Stimulated activated CD4-positive, alpha-beta T cell treated with anti-CD3 and anti-CD28 coated beads, TNF-alpha, amount 100 ng/mL, for 1 hour (primary cell): ENCODE data around the gene PPP1R8.
A peak's percentile ranks its signal among the peaks of the same experiment; 100 is the strongest.
"Not testable (repeated sequence)": the region's sequence is repeated elsewhere in the genome, so short reads cannot be mapped to it uniquely, and the experiment has no call there.

Source experiments
- DNase-seq, 3 donors: peaks; one replicate each; pipeline ENCODE4 v3.0.0-alpha.2; 2020; ENCODE audit warnings: low read depth in 3 of 3, low spot score in 1 of 3

The PPP1R8 gene

DNA sequence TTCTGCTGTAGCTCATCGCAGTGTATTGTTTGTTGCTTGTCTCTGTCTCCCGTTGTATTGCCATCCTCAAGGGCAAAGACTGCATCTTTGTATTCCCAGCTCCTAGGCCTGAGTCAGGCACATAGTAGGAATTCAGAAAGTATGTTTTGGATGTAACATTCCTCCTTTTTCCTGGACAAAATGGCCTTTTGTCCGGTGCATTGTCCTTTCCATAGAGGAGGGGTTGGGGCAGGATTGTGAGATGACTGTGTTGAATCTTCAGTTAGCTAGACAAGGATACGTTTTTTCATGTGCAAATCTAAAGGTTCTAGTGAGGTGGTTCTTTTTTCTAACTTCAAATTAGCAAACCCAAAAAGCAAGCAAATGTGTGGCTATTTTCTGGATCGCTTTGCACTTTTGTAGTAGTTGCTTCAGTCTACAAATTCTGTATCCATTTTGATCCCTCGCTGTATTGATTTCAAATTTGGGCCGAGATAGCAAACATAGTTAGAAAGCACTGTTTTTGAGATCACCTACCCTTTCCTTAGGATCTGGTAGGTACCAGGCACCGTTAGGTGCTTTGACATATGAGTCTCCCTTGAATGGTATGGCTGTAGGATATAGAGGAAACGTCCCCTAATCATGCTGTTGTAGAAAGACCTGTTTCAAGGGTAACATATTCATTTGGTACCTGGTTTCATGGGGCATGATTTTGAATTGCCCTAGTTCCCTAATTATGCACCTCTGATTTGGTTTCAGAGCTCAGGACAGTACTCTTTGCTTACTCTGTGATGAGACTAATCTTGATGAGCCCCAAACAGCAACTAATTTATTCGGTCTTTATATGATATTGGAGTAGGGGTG lies 1.2 kb downstream of the PPP1R8 start:
- no peak for DNase-seq

DNA sequence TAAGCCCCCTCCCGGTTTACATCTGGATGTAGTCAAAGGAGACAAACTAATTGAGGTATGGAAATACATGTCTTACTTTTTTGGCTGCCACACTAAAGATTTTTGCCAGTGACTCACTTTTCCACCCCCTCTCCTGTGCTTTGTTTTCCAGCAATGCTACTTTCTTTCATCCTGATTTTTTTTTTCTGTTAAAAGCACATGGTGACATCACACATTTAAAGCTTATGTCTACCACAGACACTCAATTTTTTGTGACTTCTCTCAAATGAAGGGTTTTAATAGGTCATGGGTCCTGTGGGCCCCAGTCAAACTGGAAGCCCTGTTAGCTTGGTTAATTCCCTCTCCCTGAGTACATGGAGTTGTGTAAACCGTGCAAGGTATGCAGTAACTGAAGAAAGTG lies 2.2 kb downstream of the PPP1R8 start:
- no peak for DNase-seq

DNA sequence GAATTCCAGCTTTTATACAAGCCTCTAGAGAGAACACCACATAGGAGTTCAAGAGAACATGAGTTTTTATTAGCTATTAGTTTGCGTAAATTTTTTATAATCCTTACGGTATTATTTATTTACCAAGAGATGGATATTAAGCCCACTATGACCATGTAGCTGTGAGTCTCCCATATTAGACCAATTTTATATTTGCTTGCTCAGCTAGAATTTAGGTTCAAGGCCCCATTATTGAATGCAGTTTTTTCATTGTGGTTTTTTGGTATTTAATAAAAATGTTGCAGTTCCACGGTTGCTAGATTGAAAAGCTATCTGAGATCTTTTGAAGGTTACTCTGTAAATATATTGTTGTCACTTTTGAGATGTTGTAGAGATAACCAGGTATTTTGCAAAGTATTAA lies 2.9 kb downstream of the PPP1R8 start:
- DNase-seq = no peak

DNA sequence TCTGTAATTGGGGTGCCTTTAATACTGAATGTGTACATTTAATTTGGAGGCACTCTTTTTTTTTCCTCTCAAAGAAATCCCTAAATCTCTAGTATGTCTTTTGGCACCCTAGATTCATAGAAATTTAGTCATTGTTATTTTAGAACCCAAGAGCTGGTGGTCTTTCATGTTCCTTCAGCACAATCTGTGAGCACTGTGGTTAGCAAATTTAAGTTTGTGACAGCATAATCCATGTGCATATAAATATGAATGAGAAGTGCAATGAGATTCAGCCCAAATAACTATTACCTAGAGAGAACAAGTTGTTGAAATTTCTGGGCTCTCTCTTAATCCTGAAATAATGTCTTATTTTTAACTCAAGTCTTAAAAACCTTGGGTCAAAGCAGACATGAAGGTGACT lies 4.5 kb downstream of the PPP1R8 start:
- no peak for DNase-seq

DNA sequence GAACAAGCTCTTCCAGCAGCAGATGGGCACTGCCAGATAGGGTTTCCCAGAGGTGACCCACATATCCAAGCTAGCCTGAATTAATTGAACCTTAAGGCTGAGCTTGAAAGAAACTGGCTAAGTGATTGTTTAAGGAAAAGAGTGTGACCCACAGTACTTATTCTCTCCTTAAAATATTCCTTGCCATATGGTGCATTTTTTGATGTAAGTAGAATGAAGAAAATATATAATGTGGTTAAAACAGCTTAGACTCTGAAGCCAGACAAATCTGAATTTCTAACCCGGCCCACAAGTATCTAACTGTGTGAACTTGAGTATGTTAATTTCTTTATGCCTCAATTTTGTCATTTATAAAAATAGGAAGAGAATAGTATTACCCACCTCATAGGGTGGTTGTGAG lies 4.9 kb downstream of the PPP1R8 start:
- no peak for DNase-seq

DNA sequence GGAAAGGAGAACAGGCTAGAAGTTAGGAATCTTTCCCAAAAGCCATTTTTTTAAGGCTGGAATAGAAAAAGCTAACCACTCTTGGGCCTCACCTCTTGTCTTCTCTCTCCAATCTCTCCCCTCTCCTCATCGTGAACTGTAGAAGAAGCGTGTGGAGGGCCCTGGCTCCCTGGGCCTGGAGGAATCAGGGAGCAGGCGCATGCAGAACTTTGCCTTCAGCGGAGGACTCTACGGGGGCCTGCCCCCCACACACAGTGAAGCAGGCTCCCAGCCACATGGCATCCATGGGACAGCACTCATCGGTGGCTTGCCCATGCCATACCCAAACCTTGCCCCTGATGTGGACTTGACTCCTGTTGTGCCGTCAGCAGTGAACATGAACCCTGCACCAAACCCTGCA lies 19.4 kb downstream of the PPP1R8 start:
- DNase-seq = no peak

DNA sequence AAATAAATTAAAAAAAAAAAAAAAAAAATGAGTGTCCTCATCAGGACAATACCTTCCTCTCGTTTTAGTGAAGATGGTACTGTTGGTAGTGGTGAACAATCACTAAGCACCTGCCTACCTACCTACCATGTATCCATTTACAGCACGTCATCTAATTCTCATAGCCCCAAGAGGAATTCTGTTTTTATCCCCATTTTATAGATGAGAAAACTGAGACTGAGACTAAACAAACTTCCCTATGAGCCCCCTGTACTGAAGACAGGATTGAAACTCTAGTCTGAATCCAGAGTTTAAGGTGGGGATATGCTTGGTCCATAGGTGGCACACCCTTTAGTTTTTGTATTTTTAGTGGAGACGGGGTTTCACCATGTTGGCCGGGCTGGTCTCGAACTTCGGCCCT lies 24.5 kb downstream of the PPP1R8 start:
- DNase-seq = no peak

DNA sequence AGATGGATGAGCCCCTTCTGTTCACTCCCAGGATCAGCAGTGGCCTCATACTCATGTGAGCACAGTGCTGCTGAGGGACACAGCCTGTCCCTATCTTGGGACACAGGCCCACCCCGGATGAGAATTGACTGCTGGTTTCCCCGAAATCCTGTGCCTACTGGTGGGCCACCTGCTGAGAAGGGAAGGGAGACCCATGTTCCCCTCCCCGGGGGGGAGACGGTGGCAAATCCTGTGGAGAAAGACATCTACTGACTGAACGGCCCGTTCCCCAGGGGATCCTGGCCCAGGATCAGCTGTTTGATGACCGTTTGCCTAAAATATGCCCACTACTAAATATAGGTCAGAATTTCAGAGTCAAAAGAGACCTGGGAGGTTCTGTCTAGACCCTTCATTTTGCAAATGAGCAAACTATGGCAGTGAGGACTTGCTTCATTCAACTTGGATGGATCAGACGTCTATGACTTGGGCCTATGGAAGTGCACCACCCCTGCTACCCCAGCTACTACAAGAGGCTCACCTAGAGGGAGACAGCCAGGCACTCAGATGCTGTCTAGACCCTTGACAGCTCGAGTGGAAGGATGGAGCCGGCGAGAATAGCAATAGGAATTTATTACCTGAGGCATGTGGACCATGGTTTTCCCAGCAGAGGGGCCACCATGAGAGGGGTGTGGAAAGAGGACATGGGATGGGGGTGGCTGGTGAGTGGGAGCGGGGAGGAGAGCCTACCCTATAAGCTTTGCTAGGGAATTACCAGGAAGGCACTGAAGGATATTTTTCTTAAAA lies 26.2 kb downstream of the PPP1R8 start:
- no peak for DNase-seq

DNA sequence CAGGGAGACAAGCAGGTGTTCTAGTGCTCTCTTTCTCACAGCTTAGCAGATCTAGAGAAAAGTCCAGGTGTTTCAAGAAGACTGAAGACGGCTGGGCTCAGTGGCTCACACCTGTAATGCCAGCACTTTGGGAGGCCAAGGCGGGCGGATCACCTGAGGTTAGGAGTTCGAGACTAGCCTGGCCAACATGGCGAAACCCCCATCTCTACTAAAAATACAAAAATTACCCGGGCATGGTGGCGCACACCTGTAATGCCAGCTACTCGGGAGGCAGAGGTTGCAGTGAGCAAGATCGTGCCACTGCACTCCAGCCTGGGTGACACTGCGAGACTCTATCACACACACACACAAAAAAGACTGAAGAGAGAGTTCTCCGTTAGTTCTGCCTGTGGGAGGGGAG lies 27.0 kb downstream of the PPP1R8 start:
- DNase-seq = not testable (repeated sequence)

DNA sequence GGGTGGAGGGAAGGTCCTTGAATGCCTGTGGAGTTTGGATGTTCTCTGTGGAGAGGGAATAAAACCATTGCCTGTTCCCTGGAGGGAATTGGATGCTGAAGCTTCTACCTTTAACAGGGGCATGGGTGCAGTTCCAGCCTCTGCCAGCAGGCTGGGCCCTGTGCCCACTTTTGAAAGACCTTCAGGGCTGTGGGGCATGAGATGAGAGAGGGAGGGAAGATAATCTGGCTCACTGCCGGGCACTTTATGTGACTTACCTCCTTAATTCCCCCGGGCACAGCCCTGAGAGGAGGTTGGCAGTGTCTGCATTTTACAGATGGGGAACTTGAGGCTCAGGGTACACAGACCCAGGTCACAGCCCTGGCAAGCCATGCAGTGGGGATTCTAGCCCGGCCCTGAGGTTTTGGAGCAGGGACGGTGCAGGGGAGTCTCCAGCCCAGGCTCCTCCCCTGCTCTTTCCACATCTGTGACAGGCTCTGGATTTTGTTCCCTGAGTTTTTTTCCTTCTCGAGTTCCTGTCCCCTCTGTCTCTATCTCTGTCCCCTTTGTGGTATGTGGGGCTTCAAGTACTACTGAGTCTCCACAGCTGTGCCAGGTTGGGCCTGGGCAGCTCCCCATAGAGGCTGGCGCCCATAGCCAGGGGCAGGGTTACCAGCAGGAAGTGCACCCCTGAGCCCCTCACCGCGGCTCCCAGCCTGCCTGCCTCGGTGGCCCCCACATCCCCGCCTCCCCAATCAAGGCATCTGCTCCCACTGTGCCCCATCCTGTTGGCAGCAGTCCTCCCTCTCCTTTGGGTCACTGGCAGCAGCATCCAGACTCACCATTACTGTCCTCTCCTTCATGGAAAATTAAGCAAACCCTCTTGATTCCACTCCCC lies 27.7 kb downstream of the PPP1R8 start:
- peak; percentile 64 to 86 (median 69) for DNase-seq

DNA sequence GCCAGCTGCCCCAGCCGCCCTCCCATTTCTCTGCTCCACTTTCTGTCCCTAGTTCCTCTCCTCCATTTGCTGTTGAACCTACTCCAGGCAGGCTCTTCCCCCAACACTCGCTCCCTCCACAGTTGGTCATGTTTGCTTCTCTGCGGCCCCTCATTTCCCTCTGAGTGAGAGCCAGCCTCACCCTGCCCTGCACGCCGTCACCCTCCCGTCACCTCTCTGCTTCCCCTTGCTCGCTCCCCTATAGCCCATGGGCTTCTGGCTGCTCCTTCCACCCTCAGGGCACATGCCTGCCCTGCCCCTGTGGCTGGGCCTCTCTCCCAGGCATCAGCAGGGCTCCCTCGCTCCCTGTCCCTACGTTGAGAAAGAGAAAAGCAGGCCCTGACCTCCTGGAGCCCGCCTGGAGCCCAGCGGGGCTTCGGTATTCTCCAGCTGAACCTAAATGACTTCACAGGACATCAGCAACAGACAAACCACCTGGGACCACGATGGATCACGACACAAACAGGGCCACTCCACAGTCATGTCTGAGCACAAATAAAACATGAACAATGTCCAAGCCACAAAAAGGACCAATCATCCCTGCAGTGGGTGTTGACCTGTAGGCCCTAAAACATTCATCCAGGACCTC lies 28.5 kb downstream of the PPP1R8 start:
- DNase-seq = no peak

DNA sequence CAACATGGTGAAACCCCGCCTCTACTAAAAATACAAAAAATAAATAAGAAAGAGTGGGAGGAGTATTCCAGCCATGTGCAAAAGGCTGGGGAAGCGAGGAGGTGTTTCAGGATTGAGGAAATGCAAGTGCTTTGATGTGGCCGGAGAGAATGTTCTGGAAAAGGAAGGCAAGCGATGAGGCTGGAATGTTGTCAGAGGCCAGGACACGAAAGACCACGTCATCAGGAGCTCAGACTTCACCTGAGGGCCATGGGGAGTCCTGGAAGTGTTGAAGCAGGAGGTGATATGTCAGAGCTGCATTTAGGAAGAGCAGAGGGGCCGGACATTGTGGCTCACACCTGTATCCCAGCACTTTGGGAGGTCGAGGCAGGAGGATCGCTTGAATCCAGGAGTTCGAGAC lies 30.9 kb downstream of the PPP1R8 start:
- DNase-seq = no peak

DNA sequence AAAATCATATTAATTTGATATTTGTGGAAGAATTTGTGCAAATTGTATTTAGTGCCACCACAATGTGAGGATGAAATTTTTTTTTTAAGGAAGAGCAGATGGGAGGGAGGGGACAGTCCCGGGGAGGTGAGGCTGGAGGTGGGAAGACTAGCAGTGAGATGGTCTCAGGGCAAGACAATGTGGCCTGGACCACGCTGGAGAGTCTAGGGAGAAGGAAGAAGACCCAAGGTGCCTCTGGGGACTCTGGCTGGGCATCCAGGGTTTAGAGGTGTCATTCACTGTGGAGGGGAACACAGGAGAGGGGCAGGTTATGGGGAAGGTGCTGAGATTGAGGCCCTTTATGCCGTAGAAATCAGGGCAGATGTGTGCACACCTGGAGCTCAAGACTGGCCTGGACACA lies 31.4 kb downstream of the PPP1R8 start:
- no peak for DNase-seq

DNA sequence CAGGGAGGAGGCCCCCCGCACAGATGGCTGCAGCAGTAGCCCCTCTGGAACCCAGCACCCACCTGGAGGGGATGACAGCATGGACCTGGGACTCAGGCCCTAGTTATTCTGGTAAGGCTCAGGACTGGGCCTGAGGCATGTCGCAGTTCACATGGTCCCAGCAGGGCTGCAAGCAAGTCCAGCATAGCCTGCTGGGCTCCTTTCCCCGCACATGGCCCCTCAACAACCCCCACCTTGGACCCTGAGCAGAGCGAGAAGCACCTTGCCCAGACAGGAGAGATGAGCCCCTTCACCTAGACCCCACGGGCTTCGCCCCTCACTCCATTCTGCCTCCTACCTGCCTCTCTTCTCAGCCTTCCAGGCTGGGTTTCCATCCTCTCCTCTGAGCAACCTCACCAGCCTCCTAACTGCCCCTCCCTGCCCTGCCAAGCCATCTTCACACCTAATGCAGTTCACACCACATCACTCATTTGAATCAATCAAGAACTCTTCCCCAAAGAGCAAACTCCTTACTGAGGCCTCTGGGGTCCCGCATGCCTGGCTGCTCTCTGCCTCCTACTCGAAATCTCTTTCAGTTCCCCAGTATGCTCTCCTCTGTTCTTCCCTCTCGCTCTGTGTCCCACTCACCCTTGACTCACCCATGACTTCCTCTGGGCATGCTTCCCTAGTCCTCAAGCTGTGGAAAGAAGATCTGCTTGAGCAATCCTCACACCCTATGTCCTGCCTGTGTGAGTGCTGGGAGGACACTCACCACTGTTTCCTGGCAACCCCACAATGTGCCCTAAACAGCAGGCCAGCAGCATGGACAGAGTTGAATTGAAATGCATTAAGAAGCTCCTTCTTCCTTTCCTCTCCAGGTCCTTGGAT lies 32.3 kb downstream of the PPP1R8 start:
- no peak for DNase-seq

DNA sequence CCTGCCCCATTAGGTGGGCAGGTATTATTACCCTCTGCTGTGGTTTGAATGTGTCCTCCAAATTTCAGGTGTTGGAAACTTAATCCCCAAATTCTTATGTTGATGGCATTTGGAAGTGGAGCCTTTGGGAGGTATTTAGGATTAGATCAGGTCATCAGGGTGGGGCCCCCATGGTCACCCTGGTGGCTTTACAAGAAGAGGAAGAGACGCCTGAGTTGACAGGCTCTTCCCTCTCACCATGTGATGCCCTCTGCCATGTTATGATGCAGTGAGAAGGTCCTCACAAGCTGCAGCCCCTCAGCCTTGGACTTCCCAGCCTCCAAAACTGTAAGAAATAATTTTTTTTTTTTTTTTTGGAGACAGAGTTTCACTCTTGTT lies 32.9 kb downstream of the PPP1R8 start:
- DNase-seq = no peak

DNA sequence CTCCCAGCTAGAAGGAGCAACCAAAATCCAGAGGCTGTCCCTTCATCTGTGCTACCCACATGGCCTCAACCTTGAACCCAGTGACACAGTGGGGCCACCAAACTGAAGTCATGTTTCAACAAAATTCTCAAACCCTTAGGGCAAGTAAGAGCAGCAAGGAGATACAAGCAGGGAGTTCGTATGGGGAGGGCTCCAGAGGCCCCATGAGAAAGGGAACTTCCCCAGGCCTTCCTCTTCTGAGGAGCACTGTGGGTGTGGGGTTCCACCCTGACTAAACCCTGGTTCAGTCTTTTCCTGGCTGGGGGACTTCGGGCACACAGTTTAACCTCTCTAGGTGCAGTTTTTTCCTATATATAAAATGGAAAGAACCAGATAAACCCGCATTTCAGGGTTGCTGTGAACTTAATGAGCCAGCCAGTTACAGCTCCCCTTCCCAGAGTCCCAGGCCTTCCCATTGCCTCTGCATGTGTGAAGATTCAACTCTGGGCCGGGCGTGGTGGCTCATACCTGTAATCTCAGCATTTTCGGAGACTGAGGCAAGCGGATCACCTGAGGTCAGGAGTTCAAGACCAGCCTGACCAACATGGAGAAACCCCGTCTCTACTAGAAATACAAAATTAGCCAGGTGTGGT lies 33.8 kb downstream of the PPP1R8 start:
- DNase-seq = no peak

DNA sequence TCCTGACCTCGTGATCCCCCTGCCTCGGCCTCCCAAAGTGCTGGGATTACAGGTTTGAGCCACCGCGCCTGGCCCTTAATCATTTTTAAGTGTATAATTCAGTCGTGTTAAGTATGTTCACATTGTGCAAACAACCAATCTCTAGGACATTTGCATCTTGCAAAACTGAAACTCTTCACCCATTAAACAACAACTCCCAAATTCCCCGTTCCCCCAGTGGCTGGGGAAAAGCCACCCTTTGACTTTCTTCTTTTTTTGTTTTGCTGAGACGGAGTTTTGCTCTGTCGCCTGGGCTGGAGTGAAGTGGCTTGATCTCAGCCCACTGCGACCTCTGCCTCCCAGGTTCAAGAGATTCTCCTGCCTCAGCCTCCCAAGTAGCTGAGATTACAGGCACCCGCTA lies 35.2 kb downstream of the PPP1R8 start:
- DNase-seq = no peak

DNA sequence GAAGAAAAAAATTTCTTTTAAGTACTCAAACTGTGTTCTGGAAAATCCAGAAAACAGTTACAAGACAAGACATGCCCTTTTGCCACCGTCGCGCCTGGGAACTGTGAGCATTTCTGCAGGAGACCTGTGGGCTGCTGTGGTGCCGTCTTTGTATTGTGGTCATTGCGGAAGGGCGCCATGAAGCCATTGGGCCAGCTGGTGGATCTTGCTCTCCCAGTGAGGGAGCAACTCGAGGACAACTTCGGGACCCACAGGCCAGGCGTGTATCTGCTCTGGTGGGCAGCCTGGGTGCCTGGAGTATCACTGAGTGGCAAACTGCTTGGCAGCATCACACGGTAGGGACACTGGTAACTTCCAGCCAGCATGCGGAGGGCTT lies 38.0 kb downstream of the PPP1R8 start:
- no peak for DNase-seq

DNA sequence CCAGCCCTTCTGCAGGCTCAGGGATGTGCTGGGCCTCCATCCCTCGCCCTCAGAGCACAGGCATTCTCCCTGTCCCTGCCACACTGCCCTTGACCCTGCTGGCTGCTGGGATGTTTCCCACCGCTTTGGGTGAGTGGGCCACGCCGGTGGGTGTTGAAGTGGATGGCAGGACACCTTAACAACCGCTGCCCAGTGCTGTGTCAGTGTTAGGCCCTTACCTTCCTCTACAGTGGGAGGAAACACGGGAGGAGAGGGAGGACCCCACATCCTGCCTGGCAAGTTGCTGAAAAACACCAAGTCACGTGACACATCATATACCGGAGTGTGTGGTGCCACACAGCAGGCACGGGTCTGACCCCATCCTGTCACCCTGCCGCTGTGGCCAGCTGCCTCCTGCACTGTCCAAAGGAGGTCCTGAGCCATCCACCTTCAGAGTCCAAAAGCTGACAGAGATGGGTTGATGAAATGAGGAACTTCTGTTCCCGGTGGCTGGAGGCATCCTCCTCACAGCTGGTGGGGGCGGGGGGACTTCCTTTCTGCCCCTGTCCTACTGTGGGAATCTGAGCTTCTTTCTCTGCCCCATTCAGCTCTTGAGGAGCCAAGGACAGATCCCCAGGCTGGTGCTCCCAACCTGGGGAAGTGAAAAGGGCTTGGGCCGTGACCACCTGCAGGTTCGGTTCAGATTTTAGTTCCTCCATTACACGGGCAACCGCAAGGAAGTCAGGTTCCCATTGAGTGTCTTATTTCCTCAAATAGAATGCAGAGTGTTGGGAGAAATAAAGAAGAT lies 38.5 kb downstream of the PPP1R8 start:
- DNase-seq = peak; percentile 31 to 61 (median 33)
